Heart left ventricle (tissue), 16 donors: ENCODE data around the gene TMTC3. TPM values are rescaled to one million over a fixed set of nuclear protein-coding genes. Genes with fewer than 3 reads are reported as not detected.

Experiments used
- ATAC-seq, 4 donors: fragments of 200-7000 bp; cut with Tn5 transposase; one replicate each; pipeline ENCODE4 v1.9.1; 2020 to 2022; ENCODE audit warnings: moderate library complexity in 4 of 4, mild to moderate bottlenecking in 3 of 4, moderate number of reproducible peaks in 1 of 4
- DNase-seq, 5 donors: peaks; one replicate each; pipeline ENCODE4 v3.0.0-alpha.2; 2020
- H3K27ac ChIP-seq, 12 donors: fragments of 200-600 bp; sonication (generic) in 4 of 12; one replicate each; pipeline versions ENCODE4 v1.5.0 to v1.8.0; 2016 to 2022; ENCODE audit warnings: mild to moderate bottlenecking in 2 of 12
- H3K27me3 ChIP-seq, 9 donors: fragments of 200-600 bp; sonication (generic) in 2 of 9; one replicate each; pipeline versions ENCODE4 v1.5.1 to v1.8.0; 2016 to 2022; ENCODE audit warnings: mild to moderate bottlenecking in 3 of 9
- H3K36me3 ChIP-seq, 9 donors: fragments of 200-600 bp; sonication (generic) in 2 of 9; one replicate each; pipeline versions ENCODE4 v1.5.0 to v1.8.0; 2018 to 2022; ENCODE audit warnings: mild to moderate bottlenecking in 2 of 9
- H3K4me1 ChIP-seq, 12 donors: fragments of 200-600 bp; sonication (generic) in 4 of 12; one replicate each; pipeline versions ENCODE4 v1.5.0 to v1.8.0; 2016 to 2022; ENCODE audit warnings: mild to moderate bottlenecking in 3 of 12
- H3K4me3 ChIP-seq, 12 donors: fragments of 200-600 bp; sonication (generic) in 4 of 12; one replicate each; pipeline versions ENCODE4 v1.5.0 to v1.8.0; 2017 to 2022; ENCODE audit warnings: mild to moderate bottlenecking in 9 of 12, moderate library complexity in 4 of 12
- H3K9me3 ChIP-seq, 12 donors: fragments of 200-600 bp; sonication (generic) in 4 of 12; one replicate each; pipeline versions ENCODE4 v1.5.0 to v1.8.0; 2016 to 2022; ENCODE audit warnings: mild to moderate bottlenecking in 1 of 12
- POLR2A ChIP-seq, 2 donors: fragments of 450-650 bp; IDR thresholded peaks; one replicate each; pipeline ENCODE4 v1.6.1; 2017; ENCODE audit warnings: antibody characterized with exemption in 2 of 2, mild to moderate bottlenecking in 2 of 2, moderate library complexity in 2 of 2
- WGBS, 4 donors: extraction: QIAGEN DNeasy Blood & Tissue Kit in 2 of 4; methylation state at CpG; one replicate each; pipeline versions ENCODE4 v1.1.5 to v1.1.7; 2013 to 2018; 5-methylcytosine and 5-hydroxymethylcytosine counted together
- intact Hi-C, 10 donors: fragments of 100-400 bp; cut with DNase I; formaldehyde crosslinking; loops; one replicate each; pipeline versions ENCODE4 v1.11.1 to v1.14.2; 2022
- polyA plus RNA-seq, 2 donors: library from polyadenylated mRNA; stranded (reverse); fragments of 200-250 nt; gene quantifications; one replicate each; pipeline ENCODE4 v1.2.3, GENCODE V29; 2013
- total RNA-seq, 9 donors: library from RNA; depleted of rRNA in 2 of 9; stranded (reverse); fragments of >200 nt in 2 of 9; fragmentation: NEBNext Ultra II Directional in 3 of 9; extraction: Animal tissue kit (Norgen Biotek cat#: 25700) in 3 of 9; gene quantifications; one replicate each; pipeline versions ENCODE4 v1.1.0 to v1.2.4, GENCODE V29; 2016 to 2023
- TF ChIP-seq, protein P1 (sequence below), 12 donors: fragments of 200-600 bp; sonication (generic) in 4 of 12; IDR thresholded peaks; one replicate each; pipeline versions ENCODE4 v1.5.0 to v1.8.0; 2018 to 2022; ENCODE audit warnings: antibody characterized with exemption in 12 of 12, mild to moderate bottlenecking in 5 of 12
- donor health status: ischemic (EF 13 %, LVEDD 7.1; RV severe dilation, severe dysfunction).
- donor health status: healthy with polysubstance abuse.
- donor health status: DM: no; HTN: yes; CAD: no.
- donor health status: DM: no; HTN: no; CAD: no.
- donor health status: ischemic (EF 25% LVEDD 6.9; RV normal size, moderate dysfunction).
- donor health status: ischemic (EF 25% LVEDD 5.7; RV mildly dilated, moderate dysfunction).
- donor health status: healthy.
- donor health status: DM: yes; HTN: yes; CAD: no.
- donor health status: ischemic (EF 35%, LVEDD 5.7; RV mildly dilated, moderate dysfunction).
- donor health status: nonischemic (EF 11% LVEDD 7.7; RV severe dilation, severe dysfunction).
- donor health status: DM: yes; HTN: yes; CAD: no.
- donor health status: PGD.
- donor health status: ischemic (EF 29% LVEDD 5.4; RV normal size, mild dysfunction).
- donor health status: nonischemic (EF 23%, LVEDD 6.1; RV moderate dilation, normal function).

The TMTC3 gene
- total and polyA plus RNA-seq, 11 donors, result 1.2 to 13.8 (median 8.3) TPM

DNA sequence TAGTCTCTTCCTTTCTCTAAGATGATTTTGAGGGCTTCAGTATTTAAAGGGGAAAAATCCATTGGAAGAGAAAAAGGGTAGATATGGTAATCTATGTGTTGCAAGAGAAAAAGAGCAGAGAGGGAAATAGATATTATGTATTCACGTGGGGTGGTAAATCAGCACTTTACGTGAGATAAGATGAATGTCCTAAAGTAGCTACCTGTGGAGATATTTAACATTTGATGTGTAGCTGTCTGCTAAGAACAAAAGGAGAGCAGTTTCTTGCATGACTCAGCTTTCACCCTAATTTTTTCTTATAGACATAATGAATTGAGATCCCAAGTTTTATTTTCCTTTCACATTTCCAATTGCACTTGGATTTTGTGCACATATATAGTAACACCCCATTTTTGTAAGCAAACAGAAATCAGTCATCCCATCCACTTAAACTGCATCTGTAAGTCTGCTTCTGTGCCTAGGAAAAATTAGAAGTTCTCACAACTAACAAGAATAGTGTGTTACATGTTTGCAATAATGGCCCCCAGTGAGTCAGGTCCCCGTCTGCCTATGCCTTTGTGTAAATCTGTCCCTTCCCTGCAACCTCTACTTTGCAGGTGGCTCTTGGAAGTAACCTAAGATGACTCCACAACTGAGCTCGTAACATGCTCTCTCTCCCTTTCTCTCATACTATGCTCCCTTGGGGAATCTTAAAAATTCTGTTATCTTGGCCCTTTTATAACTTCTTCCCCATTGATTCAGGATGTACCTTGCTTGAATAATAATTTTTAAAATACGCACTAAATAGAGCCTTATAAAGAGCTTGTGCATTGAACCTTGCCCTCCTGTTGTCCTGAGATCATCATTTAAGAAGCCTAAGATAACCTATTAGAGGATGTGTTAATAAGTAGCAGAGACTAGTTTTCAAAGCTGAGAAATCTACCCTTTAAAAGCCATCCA, 3.7 kb downstream of the TMTC3 start:
- H3K4me3 ChIP-seq, result no peak overlapping the region
- no peak for TF ChIP-seq POLR2A (IDR thresholded peaks at IDR 0.05)
- TF ChIP-seq, protein P1, sequence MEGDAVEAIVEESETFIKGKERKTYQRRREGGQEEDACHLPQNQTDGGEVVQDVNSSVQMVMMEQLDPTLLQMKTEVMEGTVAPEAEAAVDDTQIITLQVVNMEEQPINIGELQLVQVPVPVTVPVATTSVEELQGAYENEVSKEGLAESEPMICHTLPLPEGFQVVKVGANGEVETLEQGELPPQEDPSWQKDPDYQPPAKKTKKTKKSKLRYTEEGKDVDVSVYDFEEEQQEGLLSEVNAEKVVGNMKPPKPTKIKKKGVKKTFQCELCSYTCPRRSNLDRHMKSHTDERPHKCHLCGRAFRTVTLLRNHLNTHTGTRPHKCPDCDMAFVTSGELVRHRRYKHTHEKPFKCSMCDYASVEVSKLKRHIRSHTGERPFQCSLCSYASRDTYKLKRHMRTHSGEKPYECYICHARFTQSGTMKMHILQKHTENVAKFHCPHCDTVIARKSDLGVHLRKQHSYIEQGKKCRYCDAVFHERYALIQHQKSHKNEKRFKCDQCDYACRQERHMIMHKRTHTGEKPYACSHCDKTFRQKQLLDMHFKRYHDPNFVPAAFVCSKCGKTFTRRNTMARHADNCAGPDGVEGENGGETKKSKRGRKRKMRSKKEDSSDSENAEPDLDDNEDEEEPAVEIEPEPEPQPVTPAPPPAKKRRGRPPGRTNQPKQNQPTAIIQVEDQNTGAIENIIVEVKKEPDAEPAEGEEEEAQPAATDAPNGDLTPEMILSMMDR (IDR thresholded peaks at IDR 0.05), result no peak
- H3K36me3 ChIP-seq, result peaks cover 0 to 19% (median 0%) of the 10 kb centered on the region in 9 donors
- intact Hi-C loops, result loop anchor here in 3 of 10 donors (10.0 kb wide), 2 partner anchors 429 to 849 kb away; no protein-coding TSS in a partner anchor
- H3K27ac ChIP-seq, result no peak overlapping the region
- WGBS, 4 donors, result 72 to 82% (median 80%) methylated on average over 5 of the region's 5 CpGs
- no peaks in the 10 kb centered on the region for H3K9me3 ChIP-seq
- H3K27me3 ChIP-seq, result no peaks in the 10 kb centered on the region
- ATAC-seq, result no peak
- no peak for DNase-seq
- peaks cover 0 to 34% (median 13%) of the 10 kb centered on the region in 12 donors for H3K4me1 ChIP-seq

DNA sequence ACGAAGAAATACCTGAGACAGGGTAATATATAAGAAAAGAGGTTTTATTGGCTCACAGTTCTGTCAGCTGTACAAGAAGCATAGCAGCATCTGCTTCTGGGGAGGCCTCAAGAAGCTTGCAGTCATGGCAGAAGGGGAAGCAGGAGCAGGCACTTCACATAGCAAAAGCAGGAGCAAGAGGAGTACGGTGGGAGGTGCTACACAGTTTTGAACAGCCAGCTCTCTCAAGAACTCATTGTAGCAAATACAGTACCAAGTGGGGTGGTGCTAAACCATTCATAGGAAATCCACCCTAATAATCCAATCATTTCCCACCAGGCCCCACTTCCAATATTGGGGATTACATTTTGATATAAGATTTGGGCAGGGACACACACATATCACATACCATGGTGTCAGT, 8.0 kb downstream of the TMTC3 start:
- Histone ChIP-seq H3K4me1 (peaks cover 0 to 7% (median 0%) of the 10 kb centered on the region in 12 donors), H3K4me3 (no peak overlapping the region), H3K27me3 (no peaks in the 10 kb centered on the region), H3K36me3 (peaks cover 0 to 22% (median 3%) of the 10 kb centered on the region in 9 donors), H3K9me3 (no peaks in the 10 kb centered on the region), H3K27ac (no peak overlapping the region)
- 98 to 100% (median 98%) methylated on average over 2 of the region's 2 CpGs for WGBS, 4 donors
- TF ChIP-seq POLR2A (IDR thresholded peaks at IDR 0.05), result no peak
- TF ChIP-seq, protein P1 (IDR thresholded peaks at IDR 0.05), result no peak
- no peak for DNase-seq
- intact Hi-C loops, result loop anchor here in 6 of 10 donors (5.0 to 10.0 kb wide), 3 partner anchors 845 to 855 kb away; no protein-coding TSS in a partner anchor
- no peak for ATAC-seq

DNA sequence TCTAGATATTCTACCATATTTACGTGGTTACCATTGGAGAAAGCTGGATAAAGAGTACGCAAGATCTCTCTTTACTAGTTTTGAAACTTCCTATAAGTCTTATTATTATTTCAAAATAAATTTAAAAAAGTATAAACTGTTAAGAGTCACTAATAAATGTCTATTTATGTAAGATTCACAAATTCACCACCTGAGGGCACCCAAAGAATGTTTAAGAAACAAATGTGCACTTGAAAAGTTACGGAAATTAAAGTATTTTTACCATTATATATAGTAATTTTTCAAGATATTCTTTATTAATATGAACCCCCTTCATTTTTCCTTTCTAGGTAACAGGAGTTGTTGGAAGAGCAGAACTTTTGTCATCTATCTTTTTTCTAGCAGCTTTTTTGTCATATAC, 11.9 kb downstream of the TMTC3 start:
- Histone ChIP-seq H3K27me3 (no peaks in the 10 kb centered on the region), H3K4me3 (no peak overlapping the region), H3K4me1 (no peaks in the 10 kb centered on the region), H3K27ac (no peak overlapping the region), H3K9me3 (no peaks in the 10 kb centered on the region), H3K36me3 (peaks cover 0 to 42% (median 8%) of the 10 kb centered on the region in 9 donors)
- no peak for DNase-seq
- WGBS, 4 donors, result 82 to 89% (median 83%) methylated on average over 3 of the region's 3 CpGs
- no peak for ATAC-seq
- intact Hi-C loops, result loop anchor here in 7 of 10 donors (2.0 to 10.0 kb wide), 4 partner anchors 841 to 851 kb away; no protein-coding TSS in a partner anchor
- TF ChIP-seq POLR2A (IDR thresholded peaks at IDR 0.05), result no peak
- TF ChIP-seq, protein P1 (IDR thresholded peaks at IDR 0.05), result peak in 10 of 12 donors; percentile 14 to 61 (median 34)

DNA sequence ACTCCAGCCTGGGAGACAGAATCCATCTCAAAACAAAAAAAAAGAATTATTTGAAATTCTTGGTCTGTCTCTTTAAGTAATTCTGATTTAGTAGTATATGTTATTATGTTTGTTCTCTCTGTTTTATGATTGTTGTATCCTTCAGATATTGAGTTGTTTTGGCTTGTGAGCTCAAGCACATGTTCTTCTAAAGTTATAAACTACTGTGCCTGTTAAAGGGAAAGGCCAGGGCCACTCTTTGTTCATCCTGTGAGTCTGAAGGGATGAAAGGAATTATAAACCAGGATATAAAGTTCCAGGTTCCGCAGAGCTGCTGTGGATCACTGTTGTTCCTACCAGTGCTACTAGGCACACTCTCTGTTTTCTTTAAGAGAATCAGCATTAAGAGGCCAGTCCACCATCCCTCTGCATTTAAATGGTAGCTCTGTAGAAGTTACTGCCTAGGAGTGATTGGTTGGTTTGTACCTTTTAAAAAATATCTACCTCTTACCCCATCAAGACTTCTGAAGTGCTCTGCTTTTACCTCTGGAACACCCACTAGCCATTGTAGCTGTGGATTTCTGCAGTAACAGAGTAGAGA, 14.1 kb downstream of the TMTC3 start:
- TF ChIP-seq POLR2A (IDR thresholded peaks at IDR 0.05), result no peak
- TF ChIP-seq, protein P1 (IDR thresholded peaks at IDR 0.05), result no peak
- no peak for DNase-seq
- no peak for ATAC-seq
- Histone ChIP-seq H3K27ac (no peak overlapping the region), H3K9me3 (no peaks in the 10 kb centered on the region), H3K27me3 (no peaks in the 10 kb centered on the region), H3K4me3 (no peak overlapping the region), H3K4me1 (no peaks in the 10 kb centered on the region), H3K36me3 (peaks cover 0 to 43% (median 9%) of the 10 kb centered on the region in 9 donors)
- WGBS, 4 donors, result 94 to 100% (median 96%) methylated on average over 1 of the region's 1 CpG
- intact Hi-C loops, result loop anchor here in 5 of 10 donors (10.0 kb wide), 2 partner anchors 839 to 849 kb away; no protein-coding TSS in a partner anchor
